ENCODE results near the gene NOTO. TPM values are rescaled to one million over a fixed set of nuclear protein-coding genes. Genes with fewer than 3 reads are reported as not detected.

Gene NOTO
- total RNA-seq, 1 experiment from 2014 or later = not detected

GRCh38 chr2:73218298-73218697 lies 15.9 kb downstream of the NOTO start:
- no peak overlapping the region for H2AFZ ChIP-seq (ENCODE audit: low read length)
- H3K9ac ChIP-seq (ENCODE audit: low read length) = no peak overlapping the region
- H3K27me3 ChIP-seq (ENCODE audit: low read length) = no peaks in the 10 kb centered on the region
- no peak overlapping the region for H3K27ac ChIP-seq (ENCODE audit: low read length)
- no peaks in the 10 kb centered on the region for H3K9me2 ChIP-seq (replicated peaks; ENCODE audit: insufficient read depth, low read length)
- peaks cover 22% of the 10 kb centered on the region for H3K4me1 ChIP-seq (ENCODE audit: low read length)
- no peak for DNase-seq
- H3K4me3 ChIP-seq (ENCODE audit: low read length) = no peak overlapping the region
- no peaks in the 10 kb centered on the region for H3K9me3 ChIP-seq (ENCODE audit: low read length)
- H3K79me2 ChIP-seq (ENCODE audit: low read length) = peaks cover 50% of the 10 kb centered on the region
- no peak overlapping the region for H3K4me2 ChIP-seq (ENCODE audit: low read depth, low read length, poor library complexity, severe bottlenecking)
- no peaks in the 10 kb centered on the region for H4K20me1 ChIP-seq (ENCODE audit: insufficient read depth, low read depth, low read length)
- no peaks in the 10 kb centered on the region; the same call in 1 of the 2 replicates for H3K36me3 ChIP-seq (ENCODE audit: insufficient read depth, low read length)

DNA sequence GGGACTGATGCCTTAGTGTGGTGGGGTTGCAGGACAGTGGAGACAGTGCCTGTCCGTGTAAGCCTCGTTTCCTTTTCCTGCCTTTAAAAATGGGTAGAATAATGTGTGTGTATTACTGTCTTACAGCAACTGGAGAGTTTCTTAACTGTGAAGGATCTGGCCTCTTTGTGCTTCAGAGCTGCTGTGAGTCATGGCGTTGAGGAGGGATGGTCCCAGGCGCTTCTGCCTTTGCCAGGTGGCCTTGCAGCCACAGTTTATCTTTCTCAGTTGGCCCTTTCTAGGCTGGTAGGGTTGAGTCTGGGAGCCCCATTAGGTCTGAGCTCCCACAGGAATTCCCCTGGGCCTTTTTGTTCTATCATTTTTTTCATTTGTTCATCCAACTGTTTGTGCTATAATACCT lies 21.4 kb downstream of the NOTO start:
- no peaks in the 10 kb centered on the region for H3K9me3 ChIP-seq (ENCODE audit: low read length)
- no peak overlapping the region for H3K9ac ChIP-seq (ENCODE audit: low read length)
- H3K36me3 ChIP-seq (ENCODE audit: insufficient read depth, low read length) = peaks cover 3% of the 10 kb centered on the region
- no peak overlapping the region for H3K4me2 ChIP-seq (ENCODE audit: low read depth, low read length, poor library complexity, severe bottlenecking)
- peaks cover 4% of the 10 kb centered on the region for H3K79me2 ChIP-seq (ENCODE audit: low read length)
- H4K20me1 ChIP-seq (ENCODE audit: insufficient read depth, low read depth, low read length) = no peaks in the 10 kb centered on the region
- H3K9me2 ChIP-seq (replicated peaks; ENCODE audit: insufficient read depth, low read length) = no peaks in the 10 kb centered on the region
- no peak overlapping the region for H3K27ac ChIP-seq (ENCODE audit: low read length)
- no peak for DNase-seq
- H2AFZ ChIP-seq (ENCODE audit: low read length) = no peak overlapping the region
- no peak overlapping the region for H3K4me3 ChIP-seq (ENCODE audit: low read length)
- no peaks in the 10 kb centered on the region for H3K4me1 ChIP-seq (ENCODE audit: low read length)
- H3K27me3 ChIP-seq (ENCODE audit: low read length) = no peaks in the 10 kb centered on the region

DNA sequence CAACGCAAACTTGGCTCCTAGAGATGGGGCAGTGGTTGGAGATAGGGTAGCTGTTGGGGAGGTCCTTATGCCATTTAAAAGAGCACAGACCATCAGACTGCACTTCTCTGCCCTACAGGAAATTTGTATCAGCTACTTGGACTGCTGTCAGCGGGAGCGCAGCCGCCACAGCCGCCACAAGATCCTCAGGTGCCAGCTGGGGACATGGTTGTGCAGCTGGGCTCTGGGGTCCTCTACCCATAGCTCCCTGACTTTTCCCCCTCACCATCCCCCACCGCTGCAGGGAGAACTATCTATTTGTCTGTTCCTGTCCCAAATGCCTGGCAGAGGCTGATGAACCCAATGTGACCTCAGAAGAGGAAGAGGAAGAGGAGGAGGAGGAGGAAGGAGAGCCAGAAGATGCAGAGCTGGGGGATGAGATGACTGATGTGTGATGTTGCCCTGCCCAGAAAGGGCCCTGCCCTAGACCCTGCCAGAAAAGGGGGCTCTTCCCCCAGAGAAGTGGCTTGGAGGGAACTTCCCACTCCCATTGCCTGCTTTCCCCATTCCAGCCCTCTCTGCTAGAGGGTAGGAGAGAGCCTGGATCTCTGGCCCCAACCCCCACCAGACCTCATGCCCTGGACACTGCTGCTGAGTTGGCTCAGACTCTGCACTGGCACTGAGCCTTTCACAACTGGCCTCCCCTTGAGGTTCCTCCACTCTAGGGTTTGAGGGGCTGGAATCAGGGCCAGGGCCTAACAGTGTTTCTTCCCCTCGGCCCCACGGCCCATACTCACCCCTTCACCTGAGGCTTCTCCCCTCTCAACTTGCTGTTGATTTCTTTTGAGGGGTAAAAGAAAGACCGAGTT lies 23.4 kb downstream of the NOTO start:
- no peaks in the 10 kb centered on the region for H3K27me3 ChIP-seq (ENCODE audit: low read length)
- no peak overlapping the region for H3K9ac ChIP-seq (ENCODE audit: low read length)
- no peak overlapping the region for H3K27ac ChIP-seq (ENCODE audit: low read length)
- no peak for DNase-seq
- H3K4me1 ChIP-seq (ENCODE audit: low read length) = no peaks in the 10 kb centered on the region
- H3K9me2 ChIP-seq (replicated peaks; ENCODE audit: insufficient read depth, low read length) = no peaks in the 10 kb centered on the region
- no peaks in the 10 kb centered on the region for H3K9me3 ChIP-seq (ENCODE audit: low read length)
- no peak overlapping the region for H3K4me3 ChIP-seq (ENCODE audit: low read length)
- H2AFZ ChIP-seq (ENCODE audit: low read length) = no peak overlapping the region
- H3K36me3 ChIP-seq (ENCODE audit: insufficient read depth, low read length) = peaks cover 3% of the 10 kb centered on the region
- no peaks in the 10 kb centered on the region for H3K79me2 ChIP-seq (ENCODE audit: low read length)
- H3K4me2 ChIP-seq (ENCODE audit: low read depth, low read length, poor library complexity, severe bottlenecking) = no peak overlapping the region
- no peaks in the 10 kb centered on the region for H4K20me1 ChIP-seq (ENCODE audit: insufficient read depth, low read depth, low read length)

GRCh38 chr2:73227086-73227485 lies 24.7 kb downstream of the NOTO start:
- Histone ChIP-seq H3K27ac (ENCODE audit: low read length) (no peak overlapping the region), H2AFZ (ENCODE audit: low read length) (no peak overlapping the region), H3K4me3 (ENCODE audit: low read length) (no peak overlapping the region), H3K27me3 (ENCODE audit: low read length) (no peaks in the 10 kb centered on the region), H3K9me2 (replicated peaks; ENCODE audit: insufficient read depth, low read length) (no peaks in the 10 kb centered on the region), H3K9me3 (ENCODE audit: low read length) (no peaks in the 10 kb centered on the region), H3K4me2 (ENCODE audit: low read depth, low read length, poor library complexity, severe bottlenecking) (no peak overlapping the region), H3K4me1 (ENCODE audit: low read length) (no peaks in the 10 kb centered on the region), H3K79me2 (ENCODE audit: low read length) (peaks cover 3% of the 10 kb centered on the region; the same call in 1 of the 2 replicates), H3K9ac (ENCODE audit: low read length) (no peak overlapping the region), H3K36me3 (ENCODE audit: insufficient read depth, low read length) (peaks cover 3% of the 10 kb centered on the region), H4K20me1 (ENCODE audit: insufficient read depth, low read depth, low read length) (no peaks in the 10 kb centered on the region)
- DNase-seq = no peak

DNA sequence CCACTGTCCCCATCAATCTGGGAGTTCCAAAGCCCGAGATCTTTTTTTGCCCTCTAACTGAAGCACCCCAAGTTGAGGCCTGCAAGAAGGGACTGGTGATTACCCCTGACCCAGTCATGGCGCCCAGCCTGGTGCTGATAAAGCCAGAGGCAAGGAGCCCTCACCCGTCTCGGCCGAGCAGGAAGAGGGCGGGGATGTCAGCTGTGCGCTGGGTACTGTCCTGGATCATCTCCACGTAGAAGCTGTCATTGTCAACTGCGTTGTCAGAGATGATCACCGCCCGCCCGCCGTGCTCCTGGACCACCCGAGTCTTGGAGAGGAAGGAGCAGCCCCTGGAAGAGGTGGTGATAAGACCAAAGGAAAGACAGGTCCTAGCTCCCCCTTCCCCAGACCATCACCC lies 26.3 kb downstream of the NOTO start:
- H4K20me1 ChIP-seq (ENCODE audit: insufficient read depth, low read depth, low read length) = no peaks in the 10 kb centered on the region
- H2AFZ ChIP-seq (ENCODE audit: low read length) = no peak overlapping the region
- no peak overlapping the region for H3K4me3 ChIP-seq (ENCODE audit: low read length)
- H3K9me3 ChIP-seq (ENCODE audit: low read length) = no peaks in the 10 kb centered on the region
- no peak overlapping the region for H3K9ac ChIP-seq (ENCODE audit: low read length)
- H3K4me1 ChIP-seq (ENCODE audit: low read length) = peaks cover 8% of the 10 kb centered on the region
- no peak for DNase-seq
- no peak overlapping the region for H3K27ac ChIP-seq (ENCODE audit: low read length)
- H3K27me3 ChIP-seq (ENCODE audit: low read length) = no peaks in the 10 kb centered on the region
- no peaks in the 10 kb centered on the region for H3K9me2 ChIP-seq (replicated peaks; ENCODE audit: insufficient read depth, low read length)
- no peak overlapping the region for H3K4me2 ChIP-seq (ENCODE audit: low read depth, low read length, poor library complexity, severe bottlenecking)
- peaks cover 9% of the 10 kb centered on the region for H3K79me2 ChIP-seq (ENCODE audit: low read length)
- H3K36me3 ChIP-seq (ENCODE audit: insufficient read depth, low read length) = peaks cover 3% of the 10 kb centered on the region; the same call in 1 of the 2 replicates

GRCh38 chr2:73232403-73233153 lies 30.2 kb downstream of the NOTO start:
- Histone ChIP-seq H2AFZ (ENCODE audit: low read length) (peak overlapping the region; percentile 50), H3K9me3 (ENCODE audit: low read length) (no peaks in the 10 kb centered on the region), H3K79me2 (ENCODE audit: low read length) (peaks cover 44% of the 10 kb centered on the region), H3K4me1 (ENCODE audit: low read length) (peaks cover 34% of the 10 kb centered on the region), H3K4me3 (ENCODE audit: low read length) (peak overlapping the region; percentile 92), H3K9ac (ENCODE audit: low read length) (peak overlapping the region; percentile 77), H3K27me3 (ENCODE audit: low read length) (no peaks in the 10 kb centered on the region), H3K4me2 (ENCODE audit: low read depth, low read length, poor library complexity, severe bottlenecking) (peak overlapping the region; percentile 90), H3K9me2 (replicated peaks; ENCODE audit: insufficient read depth, low read length) (no peaks in the 10 kb centered on the region), H3K36me3 (ENCODE audit: insufficient read depth, low read length) (peaks cover 15% of the 10 kb centered on the region; the same call in 1 of the 2 replicates), H3K27ac (ENCODE audit: low read length) (no peak overlapping the region), H4K20me1 (ENCODE audit: insufficient read depth, low read depth, low read length) (peaks cover 29% of the 10 kb centered on the region)
- DNase-seq = peak; percentile 83

- peak within 1 kb of the TSS; percentile 81 for H3K27ac ChIP-seq (ENCODE audit: low read length)
- peak within 1 kb of the TSS; percentile 92 for H3K4me3 ChIP-seq (ENCODE audit: low read length)
- peak within 1 kb of the TSS; percentile 90 for H3K4me2 ChIP-seq (ENCODE audit: low read depth, low read length, poor library complexity, severe bottlenecking)
- peaks cover 35% of the 10 kb centered on the region for H4K20me1 ChIP-seq (ENCODE audit: insufficient read depth, low read depth, low read length)
- peak; percentile 100 for DNase-seq
- H3K9me3 ChIP-seq (ENCODE audit: low read length) = no peaks in the 10 kb centered on the region
- no peaks in the 10 kb centered on the region for H3K9me2 ChIP-seq (replicated peaks; ENCODE audit: insufficient read depth, low read length)
- H3K9ac ChIP-seq (ENCODE audit: low read length) = peak within 1 kb of the TSS; percentile 89
- no peaks in the 10 kb centered on the region for H3K27me3 ChIP-seq (ENCODE audit: low read length)
- H3K4me1 ChIP-seq (ENCODE audit: low read length) = peaks cover 38% of the 10 kb centered on the region
- peaks cover 51% of the 10 kb centered on the region for H3K79me2 ChIP-seq (ENCODE audit: low read length)
- H2AFZ ChIP-seq (ENCODE audit: low read length) = peak within 1 kb of the TSS; percentile 80
- H3K36me3 ChIP-seq (ENCODE audit: insufficient read depth, low read length) = peaks cover 19% of the 10 kb centered on the region; the same call in 1 of the 2 replicates
These were observed 31.0 kb downstream of the NOTO start, which contains the start of gene PRADC1 for GRCh38 chr2:73233154-73233931. TSS of gene PRADC1 (minus strand) at chr2:73233239. CDS start at chr2:73233160, 79 bp downstream.

All from Karpas-422 (cell line).